GM18951 (cell line): ENCODE results near the gene CEP63.

ENCODE experiments used
- POLR2A ChIP-seq: IDR thresholded peaks from 4 replicates; pipeline ENCODE4 v1.6.1; 2011; ENCODE audit warnings: mild to moderate bottlenecking; ENCODE audit not compliant: insufficient read length, insufficient read depth; ENCODE audit errors: extremely low read depth
- in situ Hi-C: fragments of 300-500 bp; cut with MboI; formaldehyde crosslinking; loops from one replicate; pipeline ENCODE4 v1.12.0; 2022; ENCODE audit warnings: low sequenced_read_pairs, mixed read lengths, inconsistent platforms; ENCODE audit not compliant: unreplicated experiment

The CEP63 gene

GRCh38 chr3:134603956-134604355 lies 118.1 kb downstream of the CEP63 start:
- in situ Hi-C loops = loop anchor here (25.0 kb wide), 1 partner anchor 1283 kb away; no protein-coding TSS in a partner anchor
- no peak for TF ChIP-seq POLR2A

- no peak for TF ChIP-seq POLR2A
- in situ Hi-C loops = loop anchor here (25.0 kb wide), 1 partner anchor 1282 kb away; no protein-coding TSS in a partner anchor
Measured at GRCh38 chr3:134605556-134605955, 119.7 kb downstream of the CEP63 start.

DNA sequence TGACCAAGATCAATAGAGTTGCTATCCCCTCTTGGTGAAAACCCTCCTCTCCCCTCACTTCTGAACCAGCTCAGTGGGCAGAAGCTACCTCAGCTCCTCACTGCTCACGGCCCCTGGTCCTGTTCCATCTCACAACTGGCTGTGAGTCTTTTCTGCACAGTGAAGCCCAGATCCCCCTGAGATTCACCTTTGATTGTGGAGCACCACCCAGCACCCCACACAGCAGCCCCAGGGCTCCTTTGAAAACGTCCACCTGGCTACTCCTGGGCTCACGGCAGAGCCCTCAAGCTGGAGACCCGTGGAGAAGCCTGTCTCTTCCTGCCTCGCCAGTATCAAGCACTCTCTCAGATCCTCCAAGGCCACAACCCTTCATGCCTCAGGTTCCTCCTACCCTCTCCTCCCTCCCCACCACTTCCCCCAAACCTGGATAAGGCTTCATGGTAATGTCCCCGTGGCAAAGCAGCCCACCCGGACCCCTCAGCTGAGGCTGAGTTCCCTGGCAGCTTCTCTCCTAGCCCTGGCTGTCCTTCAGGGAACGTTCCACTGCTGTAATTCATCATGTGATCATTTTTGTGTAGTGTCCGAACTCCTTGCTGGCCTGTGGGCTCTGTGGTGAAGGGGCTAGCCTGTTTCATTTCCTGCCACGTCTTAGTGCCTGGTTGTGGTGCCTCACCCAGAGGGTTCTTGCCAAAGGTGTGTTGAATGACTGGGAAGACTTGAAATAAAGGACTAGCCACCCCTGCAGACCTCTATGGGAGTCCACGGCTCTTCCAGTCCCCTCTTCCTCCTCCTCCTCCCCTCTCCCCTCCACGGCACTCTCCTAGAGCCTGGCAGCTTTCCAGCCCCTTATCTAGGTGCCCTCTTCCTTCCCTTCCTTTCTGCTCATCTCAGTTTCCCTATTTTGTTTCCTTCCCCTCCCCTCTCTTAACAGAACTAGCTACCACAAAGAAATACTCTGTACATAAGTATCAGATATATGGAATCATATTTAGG lies 120.5 kb downstream of the CEP63 start:
- no peak for TF ChIP-seq POLR2A
- in situ Hi-C loops = loop anchor here (25.0 kb wide), 1 partner anchor 1281 kb away; no protein-coding TSS in a partner anchor

GRCh38 chr3:134607054-134608022 lies 121.5 kb downstream of the CEP63 start:
- in situ Hi-C loops = loop anchor here (25.0 kb wide), 1 partner anchor 1280 kb away; no protein-coding TSS in a partner anchor
- no peak for TF ChIP-seq POLR2A

GRCh38 chr3:134608023-134608770 lies 122.3 kb downstream of the CEP63 start:
- in situ Hi-C loops = loop anchor here (25.0 kb wide), 1 partner anchor 1279 kb away; no protein-coding TSS in a partner anchor

DNA sequence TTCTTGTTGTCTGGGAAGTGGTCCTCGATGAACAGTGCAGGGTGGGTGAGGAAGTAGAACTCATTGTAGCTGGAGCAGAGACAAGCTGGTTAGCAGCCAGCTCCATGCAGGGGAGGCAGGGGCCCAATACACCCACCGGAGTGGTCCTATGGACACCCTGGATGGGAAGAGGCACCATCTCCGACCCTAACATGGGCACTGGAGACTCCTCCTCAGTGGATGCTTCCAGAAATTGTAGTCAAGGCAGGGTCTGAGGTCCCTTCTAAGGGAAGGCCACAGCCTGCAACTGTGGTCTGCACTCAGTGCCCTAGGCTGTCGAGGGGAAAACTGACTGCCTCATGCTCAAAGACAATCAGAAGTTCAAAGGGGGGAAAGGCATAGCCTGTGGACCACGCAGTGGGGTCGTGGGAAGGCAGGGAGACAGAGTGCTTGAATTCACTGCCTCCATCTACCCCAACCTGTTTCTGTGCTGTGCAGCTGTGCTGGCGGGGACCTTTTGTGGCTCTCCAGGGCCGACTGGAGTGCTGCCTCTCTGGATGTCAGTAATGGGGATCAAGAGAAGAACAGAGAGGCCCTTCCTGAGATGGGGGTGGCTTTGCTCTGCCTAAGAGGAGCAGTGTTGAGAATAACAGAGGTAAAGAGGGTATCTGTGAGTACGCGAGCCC lies 123.0 kb downstream of the CEP63 start:
- in situ Hi-C loops = loop anchor here (25.0 kb wide), 1 partner anchor 1278 kb away; no protein-coding TSS in a partner anchor
- no peak for TF ChIP-seq POLR2A

More at GRCh38 chr3:134608023-134608770, 122.3 kb downstream of the CEP63 start:
- TF ChIP-seq POLR2A = no peak

GRCh38 chr3:134609821-134610431 lies 124.1 kb downstream of the CEP63 start:
- no peak for TF ChIP-seq POLR2A
- in situ Hi-C loops = loop anchor here (25.0 kb wide), 1 partner anchor 1277 kb away; no protein-coding TSS in a partner anchor

DNA sequence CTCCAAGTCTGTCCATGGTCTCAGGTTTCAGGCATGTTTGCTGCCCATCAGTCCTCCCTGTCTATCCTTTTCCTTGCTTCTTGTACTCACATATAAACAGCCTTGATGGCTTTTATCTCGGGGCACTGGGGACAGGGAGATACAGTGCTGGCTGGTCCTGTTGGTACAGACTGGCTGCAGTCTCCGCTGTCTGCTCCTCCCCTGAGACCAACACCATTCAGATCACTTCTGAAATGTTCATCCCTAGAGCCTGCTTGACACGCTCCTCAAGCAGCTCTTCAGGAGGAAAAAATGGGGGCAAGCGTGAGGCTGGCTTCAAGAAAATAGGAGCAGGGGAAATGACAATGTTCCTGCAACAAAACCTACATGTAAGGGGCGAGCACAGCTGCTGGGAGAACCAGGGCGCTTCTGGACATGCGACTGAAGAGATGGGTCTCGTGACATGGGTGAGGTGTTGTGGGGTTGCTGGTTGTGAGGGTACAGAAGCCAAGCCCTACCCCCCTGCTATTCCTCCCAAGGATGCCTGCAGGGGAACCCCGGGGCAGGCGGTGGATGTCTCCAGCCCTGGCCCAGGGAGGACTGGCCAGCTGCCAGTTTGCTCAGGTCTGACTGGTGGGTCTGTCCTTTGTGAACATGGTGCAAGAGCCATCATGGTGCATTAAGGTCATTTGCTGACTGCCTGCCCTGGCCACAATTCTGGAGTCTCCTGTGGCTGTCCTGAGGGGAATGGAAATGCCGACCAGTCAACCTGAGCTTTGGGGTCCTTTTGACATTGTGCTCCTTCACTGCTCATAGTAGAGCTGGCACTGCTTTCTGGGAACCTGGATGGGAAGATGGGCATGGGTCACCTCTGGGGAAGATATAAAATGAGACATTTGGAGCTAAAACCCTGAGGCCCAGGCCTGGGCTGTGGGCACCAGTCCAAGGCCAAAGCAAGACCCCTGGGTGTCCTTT lies 124.9 kb downstream of the CEP63 start:
- in situ Hi-C loops = loop anchor here (25.0 kb wide), 1 partner anchor 1277 kb away; no protein-coding TSS in a partner anchor
- TF ChIP-seq POLR2A = no peak

DNA sequence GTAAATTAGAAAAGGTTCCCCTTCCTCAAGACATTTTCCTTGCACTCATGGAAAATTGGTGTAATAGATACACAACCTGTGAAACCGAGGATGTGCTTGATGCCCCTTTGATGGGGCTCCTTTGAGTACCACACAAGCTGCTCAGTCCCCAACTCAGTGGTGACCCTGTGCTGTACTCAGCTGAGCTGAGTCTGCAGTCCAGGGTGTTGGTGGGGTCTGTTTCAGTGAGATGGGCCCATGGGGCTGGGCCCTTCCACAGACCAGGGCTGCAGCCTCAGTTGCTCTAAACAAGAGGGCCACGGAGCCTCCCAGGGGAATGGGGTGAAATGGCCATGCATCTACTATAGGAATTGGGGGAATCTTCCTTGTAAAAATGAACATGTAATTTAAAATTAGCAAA lies 125.7 kb downstream of the CEP63 start:
- TF ChIP-seq POLR2A = no peak
- in situ Hi-C loops = loop anchor here (25.0 kb wide), 1 partner anchor 1276 kb away; no protein-coding TSS in a partner anchor

- in situ Hi-C loops = loop anchor here (25.0 kb wide), 1 partner anchor 1274 kb away; no protein-coding TSS in a partner anchor
Measured at GRCh38 chr3:134613006-134613520, 127.2 kb downstream of the CEP63 start.

More at GRCh38 chr3:134613006-134613520, 127.2 kb downstream of the CEP63 start:
- no peak for TF ChIP-seq POLR2A
